CD14-positive monocyte (primary cell): ENCODE measurements around the gene GAB1. TPM values are rescaled to one million over a fixed set of nuclear protein-coding genes. Genes with fewer than 3 reads are reported as not detected.

ENCODE experiments used
- DNase-seq, 3 donors: peaks; one replicate each; pipeline ENCODE4 v3.0.0-alpha.2; 2011 to 2022
- H2AFZ ChIP-seq: 2 replicates; pipeline ENCODE4 v1.6.0; 2012; ENCODE audit warnings: mild to moderate bottlenecking, low read depth, low read length, inconsistent platforms; ENCODE audit not compliant: insufficient read depth, poor library complexity, severe bottlenecking
- H3K27ac ChIP-seq, 2 donors: 1 replicate in 1 of 2; 2 replicates in 1 of 2; pipeline ENCODE4 v1.5.1; 2012 to 2013; ENCODE audit warnings: low read length in 2 of 2, control low read depth in 1 of 2, inconsistent platforms in 1 of 2, low read depth in 1 of 2, mild to moderate bottlenecking in 1 of 2
- H3K27me3 ChIP-seq, 2 donors: one replicate each; pipeline versions ENCODE4 v1.6.0 to v1.6.1; 2011 to 2013; ENCODE audit warnings: low read length in 2 of 2; ENCODE audit not compliant: control insufficient read depth in 2 of 2, insufficient read depth in 2 of 2
- H3K36me3 ChIP-seq, 2 donors: replicated peaks in 1 of 2; 1 replicate in 1 of 2; 2 replicates in 1 of 2; pipeline versions ENCODE4 v1.5.1 to v1.6.1; 2012 to 2013; ENCODE audit warnings: low read length in 2 of 2, control low read depth in 1 of 2, inconsistent platforms in 1 of 2, mild to moderate bottlenecking in 1 of 2; ENCODE audit not compliant: insufficient read depth in 2 of 2, control insufficient read depth in 1 of 2
- H3K4me1 ChIP-seq, 2 donors: 1 replicate in 1 of 2; 2 replicates in 1 of 2; pipeline versions ENCODE4 v1.5.1 to v1.6.1; 2012 to 2013; ENCODE audit warnings: low read length in 2 of 2, control low read depth in 1 of 2, inconsistent platforms in 1 of 2, mild to moderate bottlenecking in 1 of 2, moderate library complexity in 1 of 2; ENCODE audit not compliant: insufficient read depth in 2 of 2, control insufficient read depth in 1 of 2
- H3K4me2 ChIP-seq: replicated peaks from 2 replicates; pipeline ENCODE3; 2012; ENCODE audit warnings: low read length, moderate library complexity, mild to moderate bottlenecking; ENCODE audit not compliant: poor library complexity, severe bottlenecking; ENCODE audit errors: extremely low read depth
- H3K4me3 ChIP-seq, 3 experiments: fragments of 200-600 bp in 1 of 3; sonication (generic) in 1 of 3; replicated peaks in 1 of 3; 1 replicate in 2 of 3; 2 replicates in 1 of 3; pipeline ENCODE4 v1.5.1; 2011 to 2013; ENCODE audit warnings: low read length in 3 of 3, mild to moderate bottlenecking in 3 of 3, control low read depth in 2 of 3, low read depth in 2 of 3, inconsistent platforms in 1 of 3, moderate library complexity in 1 of 3
- H3K79me2 ChIP-seq: 2 replicates; pipeline ENCODE4 v1.6.0; 2012; ENCODE audit warnings: mild to moderate bottlenecking, control low read depth, inconsistent platforms, low read length, moderate library complexity; ENCODE audit not compliant: insufficient read depth
- H3K9ac ChIP-seq: 2 replicates; pipeline ENCODE4 v1.6.0; 2017; ENCODE audit warnings: low read length, mild to moderate bottlenecking; ENCODE audit not compliant: insufficient read depth, poor library complexity, severe bottlenecking
- H3K9me3 ChIP-seq, 2 donors: replicated peaks in 1 of 2; 1 replicate in 1 of 2; 2 replicates in 1 of 2; pipeline versions ENCODE4 v1.5.1 to v1.6.1; 2012 to 2013; ENCODE audit warnings: low read length in 2 of 2, control low read depth in 1 of 2; ENCODE audit not compliant: control insufficient read depth in 1 of 2, insufficient read depth in 1 of 2
- H4K20me1 ChIP-seq: 2 replicates; pipeline ENCODE4 v1.6.0; 2012; ENCODE audit warnings: mild to moderate bottlenecking, low read length, control low read depth, moderate library complexity; ENCODE audit not compliant: insufficient read depth
- H3K27ac Mint-ChIP-seq, 7 donors: one replicate each; pipeline ENCODE4 v1.8.0; 2020; ENCODE audit warnings: mild to moderate bottlenecking in 7 of 7, mixed read lengths in 7 of 7, moderate library complexity in 6 of 7, inconsistent platforms in 2 of 7
- H3K27me3 Mint-ChIP-seq, 3 donors: one replicate each; pipeline ENCODE4 v1.8.0; 2021 to 2022; ENCODE audit warnings: low read depth in 3 of 3, mild to moderate bottlenecking in 3 of 3, mixed read lengths in 3 of 3, moderate library complexity in 3 of 3, inconsistent platforms in 1 of 3
- H3K36me3 Mint-ChIP-seq, 2 donors: one replicate each; pipeline ENCODE4 v1.8.0; 2020; ENCODE audit warnings: mixed read lengths in 2 of 2, inconsistent platforms in 1 of 2, mild to moderate bottlenecking in 1 of 2
- H3K4me1 Mint-ChIP-seq: one replicate; pipeline ENCODE4 v1.8.0; 2020; ENCODE audit warnings: mild to moderate bottlenecking, mixed read lengths
- H3K4me3 Mint-ChIP-seq, 2 donors: one replicate each; pipeline ENCODE4 v1.8.0; 2020; ENCODE audit warnings: mild to moderate bottlenecking in 2 of 2, mixed read lengths in 2 of 2, moderate library complexity in 1 of 2
- H3K9me3 Mint-ChIP-seq, 7 donors: one replicate each; pipeline ENCODE4 v1.8.0; 2020 to 2022; ENCODE audit warnings: mixed read lengths in 7 of 7, mild to moderate bottlenecking in 6 of 7, moderate library complexity in 6 of 7, inconsistent platforms in 2 of 7
- CTCF ChIP-seq: fragments of 200-600 bp; IDR thresholded peaks from one replicate; pipeline ENCODE4 v1.8.0; 2022; ENCODE audit warnings: antibody characterized with exemption, mild to moderate bottlenecking
- WGBS: methylation state at CpG from one replicate; pipeline ENCODE4 v1.1.5; 2013; ENCODE audit warnings: missing lambda C conversion rate; ENCODE audit not compliant: insufficient coverage; 5-methylcytosine and 5-hydroxymethylcytosine counted together
- intact Hi-C, 2 donors: fragments of 100-400 bp; cut with micrococcal nuclease; formaldehyde crosslinking; loops; one replicate each; pipeline versions ENCODE4 v1.15.0 to v1.15.1; 2023
- polyA plus RNA-seq, 3 donors: library from polyadenylated mRNA; depleted of rRNA in 1 of 3; unstranded in 2 of 3; stranded (reverse) in 1 of 3; fragments of 300-500 nt in 2 of 3; fragments of >200 nt in 1 of 3; fragmentation: Illumina TruSeq in 2 of 3; gene quantifications; 1 replicate in 2 of 3; 2 replicates in 1 of 3; pipeline ENCODE4 v1.2.3, GENCODE V29; 2012 to 2021

GAB1 gene
- polyA plus RNA-seq, 3 donors: 0.55 to 7.3 (median 0.69) TPM

GRCh38 chr4:143364063-143364462 lies 27.4 kb downstream of the GAB1 start:
- Histone ChIP-seq H3K27me3 (no peaks in the 10 kb centered on the region), H3K4me3 (no peak overlapping the region), H3K79me2 (peaks cover 32% of the 10 kb centered on the region), H3K36me3 (no peaks in the 10 kb centered on the region), H3K4me1 (peaks cover 8 to 17% of the 10 kb centered on the region in 2 donors), H3K27ac (no peak overlapping the region), H4K20me1 (peaks cover 24% of the 10 kb centered on the region), H3K9me3 (no peaks in the 10 kb centered on the region), H2AFZ (no peak overlapping the region), H3K4me2 (no peak overlapping the region), H3K9ac (no peak overlapping the region)
- 100% methylated on average over 4 of the region's 5 CpGs for WGBS
- TF ChIP-seq CTCF: no peak
- Mint-ChIP-seq H3K9me3 (peaks cover 0 to 4% (median 0%) of the 10 kb centered on the region in 7 donors), H3K27me3 (peaks cover 0 to 2% (median 2%) of the 10 kb centered on the region in 3 donors), H3K4me1 (peaks cover 24% of the 10 kb centered on the region), H3K27ac (no peak overlapping the region), H3K36me3 (no peaks in the 10 kb centered on the region), H3K4me3 (no peak overlapping the region)
- intact Hi-C loops: no loop called here
- DNase-seq: no peak

DNA sequence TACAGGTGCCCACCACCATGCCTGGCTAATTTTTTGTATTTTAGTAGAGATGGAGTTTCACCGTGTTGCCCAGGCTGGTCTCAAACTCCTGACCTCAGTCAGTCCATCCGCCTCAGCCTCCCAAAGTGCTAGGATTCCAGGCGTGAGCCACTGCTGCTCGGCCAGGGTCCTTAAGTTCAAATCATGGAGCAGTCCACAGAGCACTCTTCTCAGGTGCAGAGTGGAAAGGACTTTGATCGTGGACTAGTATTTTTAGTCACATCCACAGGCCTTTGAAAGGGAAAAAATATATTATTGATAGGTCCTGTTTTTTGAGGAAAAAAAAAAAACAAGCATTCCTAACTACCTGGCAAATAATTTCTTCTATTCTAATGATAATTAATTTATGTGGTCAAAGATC lies 31.2 kb downstream of the GAB1 start:
- intact Hi-C loops: no loop called here
- Mint-ChIP-seq H3K27me3 (peaks cover 0 to 2% (median 2%) of the 10 kb centered on the region in 3 donors), H3K9me3 (peaks cover 0 to 7% (median 2%) of the 10 kb centered on the region in 7 donors), H3K27ac (no peak overlapping the region), H3K4me1 (peaks cover 13% of the 10 kb centered on the region), H3K4me3 (no peak overlapping the region), H3K36me3 (peaks cover 0 to 2% of the 10 kb centered on the region in 2 donors)
- H3K4me1 ChIP-seq: peaks cover 4 to 10% of the 10 kb centered on the region in 2 donors
- no peak overlapping the region for H3K9ac ChIP-seq
- peaks cover 36% of the 10 kb centered on the region for H4K20me1 ChIP-seq
- WGBS: 100% methylated on average over 1 of the region's 5 CpGs
- no peaks in the 10 kb centered on the region for H3K9me3 ChIP-seq
- no peaks in the 10 kb centered on the region for H3K27me3 ChIP-seq
- no peak for TF ChIP-seq CTCF
- no peak overlapping the region for H3K4me2 ChIP-seq
- no peak overlapping the region for H3K4me3 ChIP-seq
- no peak overlapping the region for H2AFZ ChIP-seq
- peaks cover 6% of the 10 kb centered on the region for H3K79me2 ChIP-seq
- DNase-seq: no peak
- no peak overlapping the region for H3K27ac ChIP-seq
- no peaks in the 10 kb centered on the region for H3K36me3 ChIP-seq
